Ramos (cell line): Measurements from ENCODE around the gene THEM5.

ENCODE experiments used
- in situ Hi-C: fragments of 300-500 bp; cut with MboI; formaldehyde crosslinking; loops from one replicate; pipeline ENCODE4 v1.14.3; 2022; ENCODE audit warnings: low sequenced_read_pairs; ENCODE audit not compliant: unreplicated experiment

THEM5 gene

GRCh38 chr1:151846062-151846568 lies 7.4 kb downstream of the THEM5 start:
- in situ Hi-C loops: no loop called here

GRCh38 chr1:151843398-151843797 lies 10.1 kb downstream of the THEM5 start:
- in situ Hi-C loops: no loop called here

- in situ Hi-C loops: no loop called here
These were observed 12.4 kb downstream of the THEM5 start for GRCh38 chr1:151841141-151841540.

- in situ Hi-C loops: no loop called here
These were observed 13.1 kb downstream of the THEM5 start for GRCh38 chr1:151840421-151840820.

GRCh38 chr1:151839457-151840403 lies 13.8 kb downstream of the THEM5 start, which contains the start of gene C2CD4D:
C2CD4D (minus strand) TSS chr1:151839820; CDS start chr1:151838989, 831 bp downstream.
- in situ Hi-C loops: no loop called here

- in situ Hi-C loops: no loop called here
These were observed 14.5 kb downstream of the THEM5 start for GRCh38 chr1:151839082-151839412.

GRCh38 chr1:151838222-151839081 lies 15.1 kb downstream of the THEM5 start:
- in situ Hi-C loops: no loop called here

- in situ Hi-C loops: no loop called here
These were observed 15.7 kb downstream of the THEM5 start for GRCh38 chr1:151837884-151838221.

- in situ Hi-C loops: no loop called here
These were observed 16.3 kb downstream of the THEM5 start for GRCh38 chr1:151837197-151837596.

GRCh38 chr1:151835596-151835995 lies 17.9 kb downstream of the THEM5 start:
- in situ Hi-C loops: no loop called here

GRCh38 chr1:151834239-151834638 lies 19.3 kb downstream of the THEM5 start:
- in situ Hi-C loops: no loop called here

GRCh38 chr1:151833172-151833900 lies 20.2 kb downstream of the THEM5 start:
- in situ Hi-C loops: no loop called here

GRCh38 chr1:151832318-151832980 lies 21.1 kb downstream of the THEM5 start:
- in situ Hi-C loops: no loop called here

- in situ Hi-C loops: no loop called here
These were observed 21.9 kb downstream of the THEM5 start, which contains the start of gene RORC for GRCh38 chr1:151831605-151832004. RORC (minus strand) TSS chr1:151831802; CDS start chr1:151831764, 38 bp downstream.

- in situ Hi-C loops: no loop called here
These were observed 22.3 kb downstream of the THEM5 start for GRCh38 chr1:151831256-151831591.

- in situ Hi-C loops: no loop called here
These were observed 23.5 kb downstream of the THEM5 start for GRCh38 chr1:151830055-151830454.

GRCh38 chr1:151829352-151830046 lies 24.0 kb downstream of the THEM5 start:
- in situ Hi-C loops: no loop called here

GRCh38 chr1:151828921-151829320 lies 24.6 kb downstream of the THEM5 start:
- in situ Hi-C loops: no loop called here

GRCh38 chr1:151827853-151828252 lies 25.7 kb downstream of the THEM5 start:
- in situ Hi-C loops: no loop called here
